ENCODE measurements around the gene NDC1. TPM values are rescaled to one million over a fixed set of nuclear protein-coding genes. Genes with fewer than 3 reads are reported as not detected.
A peak's percentile ranks its signal among the peaks of the same experiment; 100 is the strongest.

The NDC1 gene
- total and polyA plus RNA-seq, 7 donors = 1.8 to 15.4 (median 9.6) TPM

DNA sequence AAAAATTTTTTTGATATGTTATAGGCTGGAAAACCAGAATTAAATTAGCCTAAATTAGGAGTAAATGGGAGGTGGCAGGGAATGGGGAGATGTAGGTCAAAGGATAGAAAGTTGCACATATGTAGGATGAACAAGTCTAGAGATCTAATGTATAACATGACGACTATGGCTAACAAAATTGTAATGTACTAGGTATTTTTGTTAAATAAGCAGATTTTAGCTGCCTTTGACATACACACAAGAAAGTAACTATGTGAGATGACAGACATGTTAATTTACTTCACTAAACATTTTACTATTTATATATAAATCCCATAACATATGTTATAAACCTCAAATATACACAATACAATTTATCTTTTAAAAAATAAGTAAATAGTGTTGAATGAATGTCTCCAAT is 68.9 kb downstream of the NDC1 start:
- Histone ChIP-seq H3K9me3 (no peaks in the 10 kb centered on the region), H3K4me3 (no peak overlapping the region), H3K36me3 (peaks cover 0 to 28% (median 0%) of the 10 kb centered on the region in 4 donors), H3K4me1 (no peaks in the 10 kb centered on the region), H3K27me3 (no peaks in the 10 kb centered on the region), H3K27ac (no peak overlapping the region)
- 94 to 98% methylated on average over 1 of the region's 1 CpG for WGBS, 2 donors
- TF ChIP-seq EP300 (IDR thresholded peaks at IDR 0.05) (no peak), POLR2AphosphoS5 (IDR thresholded peaks at IDR 0.05) (no peak)
- no peak for DNase-seq
- intact Hi-C loops (cut with DNase I) = no loop called here

DNA sequence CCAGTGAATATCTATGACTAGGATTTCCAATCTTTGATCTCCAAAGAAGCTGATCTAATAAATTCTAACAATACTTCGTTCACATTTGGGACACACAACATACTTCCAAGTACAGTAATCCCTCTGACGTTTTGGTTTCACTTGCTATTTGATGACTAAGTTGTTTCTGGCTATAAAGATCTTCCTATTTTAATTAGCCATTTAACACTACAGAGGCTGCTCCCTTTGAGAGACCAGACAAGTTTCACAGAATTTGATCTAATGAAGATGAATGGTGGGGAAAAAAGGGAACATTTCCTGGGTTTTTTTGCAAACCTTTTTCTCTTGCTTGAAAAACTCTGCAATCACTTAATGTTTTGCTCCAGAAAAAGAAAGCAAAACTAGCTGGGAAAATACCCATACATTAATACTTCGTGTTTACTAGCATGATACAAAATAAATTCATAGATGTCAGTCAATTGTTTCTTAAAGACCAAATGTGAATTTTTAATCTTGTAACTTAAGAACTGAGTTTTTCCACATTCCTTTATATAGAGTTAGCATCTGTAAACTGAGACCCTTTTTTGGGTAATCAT is 71.2 kb downstream of the NDC1 start:
- no peak for DNase-seq
- WGBS, 2 donors = 36 to 46% methylated on average over 3 of the region's 3 CpGs
- H3K9me3 ChIP-seq = no peaks in the 10 kb centered on the region
- H3K4me3 ChIP-seq = peak overlapping the region in 1 of 4 donors; percentile 3
- H3K4me1 ChIP-seq = no peaks in the 10 kb centered on the region
- H3K27me3 ChIP-seq = no peaks in the 10 kb centered on the region
- intact Hi-C loops (cut with DNase I) = no loop called here
- peaks cover 0 to 23% (median 0%) of the 10 kb centered on the region in 4 donors for H3K36me3 ChIP-seq
- no peak overlapping the region for H3K27ac ChIP-seq
- TF ChIP-seq POLR2A (IDR thresholded peaks at IDR 0.05) = no peak
- TF ChIP-seq CTCF (IDR thresholded peaks at IDR 0.05) = no peak
- TF ChIP-seq EP300 (IDR thresholded peaks at IDR 0.05) = no peak
- no peak for TF ChIP-seq POLR2AphosphoS5 (IDR thresholded peaks at IDR 0.05)

- TF ChIP-seq POLR2AphosphoS5 (IDR thresholded peaks at IDR 0.05) = no peak
- no peak for TF ChIP-seq CTCF (IDR thresholded peaks at IDR 0.05)
- TF ChIP-seq EP300 (IDR thresholded peaks at IDR 0.05) = no peak
- TF ChIP-seq POLR2A (IDR thresholded peaks at IDR 0.05) = no peak
- peaks cover 0 to 16% (median 0%) of the 10 kb centered on the region in 4 donors for H3K36me3 ChIP-seq
- H3K4me3 ChIP-seq = no peak overlapping the region
- H3K27ac ChIP-seq = no peak overlapping the region
- H3K9me3 ChIP-seq = no peaks in the 10 kb centered on the region
- no peaks in the 10 kb centered on the region for H3K27me3 ChIP-seq
- H3K4me1 ChIP-seq = no peaks in the 10 kb centered on the region
- intact Hi-C loops (cut with DNase I) = no loop called here
- 83 to 86% methylated on average over 3 of the region's 3 CpGs for WGBS, 2 donors
- DNase-seq = no peak
Observed at GRCh38 chr1:53766194-53766742, 71.8 kb downstream of the NDC1 start.

- H3K9me3 ChIP-seq = no peaks in the 10 kb centered on the region
- H3K4me1 ChIP-seq = no peaks in the 10 kb centered on the region
- intact Hi-C loops (cut with DNase I) = no loop called here
- WGBS, 2 donors = 71 to 83% methylated on average over 1 of the region's 1 CpG
- TF ChIP-seq POLR2AphosphoS5 (IDR thresholded peaks at IDR 0.05) (no peak), CTCF (IDR thresholded peaks at IDR 0.05) (no peak), EP300 (IDR thresholded peaks at IDR 0.05) (no peak), POLR2A (IDR thresholded peaks at IDR 0.05) (no peak)
- H3K4me3 ChIP-seq = no peak overlapping the region
- no peaks in the 10 kb centered on the region for H3K27me3 ChIP-seq
- DNase-seq = no peak
- H3K36me3 ChIP-seq = peaks cover 0 to 10% (median 0%) of the 10 kb centered on the region in 4 donors
- H3K27ac ChIP-seq = no peak overlapping the region
Observed at GRCh38 chr1:53765657-53766056, 72.4 kb downstream of the NDC1 start.

GRCh38 chr1:53763911-53764310 is 74.2 kb downstream of the NDC1 start:
- DNase-seq = no peak
- Histone ChIP-seq H3K4me3 (no peak overlapping the region), H3K9me3 (no peaks in the 10 kb centered on the region), H3K27ac (no peak overlapping the region), H3K4me1 (no peaks in the 10 kb centered on the region), H3K27me3 (no peaks in the 10 kb centered on the region), H3K36me3 (no peaks in the 10 kb centered on the region)
- TF ChIP-seq EP300 (IDR thresholded peaks at IDR 0.05) (no peak), CTCF (IDR thresholded peaks at IDR 0.05) (no peak), POLR2A (IDR thresholded peaks at IDR 0.05) (no peak)
- intact Hi-C loops (cut with DNase I) = no loop called here
- 96 to 97% methylated on average over 2 of the region's 2 CpGs for WGBS, 2 donors

Measured in sigmoid colon (tissue), 7 donors.